NB4 (cell line): ENCODE results near the gene NFIA.

Experiments used
- DNase-seq: peaks from one replicate; pipeline ENCODE4 v3.0.0; 2010; ENCODE audit warnings: low read depth
- H3K4me3 ChIP-seq: one replicate; pipeline ENCODE4 v1.5.1; 2011; ENCODE audit warnings: mild to moderate bottlenecking, low read depth, low read length, moderate library complexity
- CTCF ChIP-seq: IDR thresholded peaks from one replicate; pipeline ENCODE4 v1.5.1; 2012; ENCODE audit warnings: low read depth, low read length
- MAX ChIP-seq: IDR thresholded peaks from 2 replicates; pipeline ENCODE4 v1.6.1; 2011; ENCODE audit warnings: low read depth, low read length
- MYC ChIP-seq: IDR thresholded peaks from 2 replicates; pipeline ENCODE4 v1.6.1; 2011; ENCODE audit warnings: low read depth, low read length
- POLR2A ChIP-seq: IDR thresholded peaks from 2 replicates; pipeline ENCODE4 v1.6.1; 2011; ENCODE audit warnings: mild to moderate bottlenecking; ENCODE audit not compliant: insufficient read length; ENCODE audit errors: extremely low read depth

Gene NFIA

GRCh38 chr1:61453111-61453961 lies 371.0 kb downstream of the NFIA start:
- no peak overlapping the region for H3K4me3 ChIP-seq
- DNase-seq, result peak; percentile 84
- TF ChIP-seq MAX (0 out of 2 replicates have a peak, but pooled peaks have one; percentile 29), POLR2A (no peak), CTCF (peak; percentile 79), MYC (peak; percentile 35; the same call in 1 of the 2 replicates)

DNA sequence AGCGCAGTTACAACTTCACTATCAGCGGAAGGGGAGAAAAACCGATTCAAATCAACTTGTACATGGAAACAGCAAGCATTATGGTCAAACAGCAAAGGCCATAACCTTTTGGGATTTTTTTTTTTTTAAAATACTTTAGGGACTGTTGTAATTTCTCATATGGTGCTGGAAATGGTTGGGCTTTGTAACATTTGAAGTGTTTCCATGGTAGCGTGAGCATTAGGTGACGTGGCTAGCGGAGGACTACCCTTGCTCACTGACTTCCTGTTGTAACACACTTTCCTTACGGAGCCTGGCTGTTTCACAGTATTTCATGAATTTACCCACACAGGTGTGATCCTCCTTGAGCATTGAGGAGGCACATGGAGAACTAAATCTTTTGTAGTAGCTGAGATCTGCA lies 373.0 kb downstream of the NFIA start:
- DNase-seq, result no peak
- H3K4me3 ChIP-seq, result no peak overlapping the region
- TF ChIP-seq CTCF (no peak), MYC (no peak), MAX (no peak), POLR2A (no peak)

DNA sequence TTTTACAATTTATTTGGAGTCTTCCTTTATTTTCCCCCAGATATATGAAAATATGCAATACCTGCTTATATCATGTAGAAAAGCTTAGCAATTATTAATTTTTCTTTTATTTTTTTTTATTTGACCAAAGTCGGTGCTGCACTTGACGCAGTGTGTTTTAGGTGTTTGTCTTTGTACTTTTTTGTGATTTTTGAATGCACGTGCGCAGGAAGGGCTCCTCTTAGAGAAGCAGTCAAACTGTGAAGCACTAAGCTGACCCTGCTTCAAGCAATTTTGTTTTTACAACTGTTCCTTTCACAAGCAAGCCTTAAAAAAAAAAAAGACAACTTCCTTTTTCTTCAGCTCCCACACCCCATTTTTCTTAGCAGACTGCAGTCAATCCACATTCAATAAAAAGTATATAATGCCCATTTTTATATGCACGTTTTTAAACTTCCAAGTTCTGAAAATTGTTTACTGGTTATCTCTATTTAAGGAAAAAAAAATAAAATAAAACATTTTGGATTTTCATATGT lies 375.2 kb downstream of the NFIA start:
- TF ChIP-seq POLR2A (no peak), MYC (no peak), CTCF (no peak), MAX (no peak; the same call in none of the 2 replicates)
- H3K4me3 ChIP-seq, result no peak overlapping the region
- DNase-seq, result peak; percentile 30

GRCh38 chr1:61459345-61459744 lies 377.0 kb downstream of the NFIA start:
- TF ChIP-seq MYC (no peak), MAX (no peak), POLR2A (no peak), CTCF (no peak)
- no peak overlapping the region for H3K4me3 ChIP-seq
- DNase-seq, result no peak

DNA sequence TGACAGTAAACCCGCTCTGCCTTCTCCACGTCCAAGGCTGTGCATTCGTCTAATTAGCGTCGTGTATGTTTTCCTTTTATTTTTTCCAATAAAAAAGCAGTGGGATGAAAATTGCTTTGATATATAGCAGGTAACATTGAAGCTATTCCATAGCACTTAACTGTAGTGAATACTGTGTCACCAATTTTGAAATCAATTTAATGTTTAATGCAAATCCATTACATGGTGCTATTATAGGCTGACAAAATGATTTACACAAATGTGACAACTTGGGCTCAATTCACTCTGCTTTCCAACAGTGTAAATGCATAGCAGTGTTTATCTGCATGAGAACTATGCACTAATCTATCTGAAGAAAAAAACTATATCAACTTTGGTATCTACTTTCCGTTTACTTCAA lies 377.8 kb downstream of the NFIA start:
- no peak for DNase-seq
- TF ChIP-seq POLR2A, result no peak
- no peak for TF ChIP-seq MAX
- TF ChIP-seq MYC, result no peak
- no peak for TF ChIP-seq CTCF
- no peak overlapping the region for H3K4me3 ChIP-seq
